DMS 273 (cell line): ENCODE results near the gene SYTL4.
"Not testable (repeated sequence)": the region's sequence is repeated elsewhere in the genome, so short reads cannot be mapped to it uniquely, and the experiment has no call there.

Experiments
- DNase-seq: peaks from one replicate; lab custom pipeline; 2025; ENCODE audit not compliant: unreplicated experiment; lab: John Stamatoyannopoulos, UW

The SYTL4 gene

GRCh38 chrX:100731441-100732281 lies at the start of gene SYTL4:
Gene SYTL4 (minus strand): TSS chrX:100732121. CDS start chrX:100702037, 30,084 bp downstream.
- DNase-seq: peak; percentile 68

GRCh38 chrX:100769439-100769838 lies 37.5 kb upstream of the SYTL4 start:
- not testable (repeated sequence) for DNase-seq

- peak; percentile 94 for DNase-seq
Observed at GRCh38 chrX:100768679-100769338, 36.9 kb upstream of the SYTL4 start.

- DNase-seq: no peak
Observed at GRCh38 chrX:100750883-100751282, 19.0 kb upstream of the SYTL4 start.

GRCh38 chrX:100748108-100748507 lies 16.2 kb upstream of the SYTL4 start:
- no peak for DNase-seq

GRCh38 chrX:100747703-100748102 lies 15.8 kb upstream of the SYTL4 start:
- no peak for DNase-seq

GRCh38 chrX:100747090-100747489 lies 15.2 kb upstream of the SYTL4 start:
- DNase-seq: no peak

- DNase-seq: peak; percentile 72
Observed at GRCh38 chrX:100745806-100746537, 14.1 kb upstream of the SYTL4 start.

- DNase-seq: no peak
Observed at GRCh38 chrX:100745205-100745604, 13.3 kb upstream of the SYTL4 start.

- no peak for DNase-seq
Observed at GRCh38 chrX:100743009-100743607, 11.2 kb upstream of the SYTL4 start.

GRCh38 chrX:100724006-100724405 lies 7.9 kb downstream of the SYTL4 start:
- not testable (repeated sequence) for DNase-seq

- no peak for DNase-seq
Observed at GRCh38 chrX:100721328-100721727, 10.6 kb downstream of the SYTL4 start.

GRCh38 chrX:100720301-100720700 lies 11.6 kb downstream of the SYTL4 start:
- peak; percentile 85 for DNase-seq

- DNase-seq: no peak
Observed at GRCh38 chrX:100719139-100719538, 12.8 kb downstream of the SYTL4 start.

- peak; percentile 88 for DNase-seq
Observed at GRCh38 chrX:100717363-100717762, 14.6 kb downstream of the SYTL4 start.

GRCh38 chrX:100710816-100711215 lies 21.1 kb downstream of the SYTL4 start:
- no peak for DNase-seq

- DNase-seq: no peak
Observed at GRCh38 chrX:100704581-100705203, 27.2 kb downstream of the SYTL4 start.

GRCh38 chrX:100700809-100701208 lies 31.1 kb downstream of the SYTL4 start:
- DNase-seq: no peak

GRCh38 chrX:100698551-100698950 lies 33.4 kb downstream of the SYTL4 start:
- no peak for DNase-seq

- DNase-seq: no peak
Observed at GRCh38 chrX:100696699-100697351, 35.1 kb downstream of the SYTL4 start.
